Measurements from ENCODE around the gene LRRC56.

LRRC56 gene

GRCh38 chr11:535519-536454, 1.5 kb upstream of the LRRC56 start, which contains the start of gene HRAS:
Gene HRAS (minus strand): TSS chr11:535576.
- peak within 1 kb of the TSS; percentile 81 for H3K4me3 ChIP-seq (ENCODE audit: low read length)
- 1% methylated on average over 97 of the region's 97 CpGs for WGBS
- H3K27me3 ChIP-seq (ENCODE audit: insufficient read depth, low read length) = peaks cover 23% of the 10 kb centered on the region
- no peaks in the 10 kb centered on the region for H3K9me3 ChIP-seq (ENCODE audit: insufficient read depth, low read depth, low read length)
- peak within 1 kb of the TSS; percentile 58; the same call in 1 of the 2 replicates for H3K27ac ChIP-seq (ENCODE audit: low read depth, low read length)
- peak within 1 kb of the TSS; percentile 75 for H3K9ac ChIP-seq (ENCODE audit: low read depth, low read length)
- peaks cover 22% of the 10 kb centered on the region for H3K36me3 ChIP-seq (ENCODE audit: insufficient read depth, low read length)
- H3K4me1 ChIP-seq (ENCODE audit: insufficient read depth, low read length) = peaks cover 4% of the 10 kb centered on the region; the same call in 1 of the 2 replicates

DNA sequence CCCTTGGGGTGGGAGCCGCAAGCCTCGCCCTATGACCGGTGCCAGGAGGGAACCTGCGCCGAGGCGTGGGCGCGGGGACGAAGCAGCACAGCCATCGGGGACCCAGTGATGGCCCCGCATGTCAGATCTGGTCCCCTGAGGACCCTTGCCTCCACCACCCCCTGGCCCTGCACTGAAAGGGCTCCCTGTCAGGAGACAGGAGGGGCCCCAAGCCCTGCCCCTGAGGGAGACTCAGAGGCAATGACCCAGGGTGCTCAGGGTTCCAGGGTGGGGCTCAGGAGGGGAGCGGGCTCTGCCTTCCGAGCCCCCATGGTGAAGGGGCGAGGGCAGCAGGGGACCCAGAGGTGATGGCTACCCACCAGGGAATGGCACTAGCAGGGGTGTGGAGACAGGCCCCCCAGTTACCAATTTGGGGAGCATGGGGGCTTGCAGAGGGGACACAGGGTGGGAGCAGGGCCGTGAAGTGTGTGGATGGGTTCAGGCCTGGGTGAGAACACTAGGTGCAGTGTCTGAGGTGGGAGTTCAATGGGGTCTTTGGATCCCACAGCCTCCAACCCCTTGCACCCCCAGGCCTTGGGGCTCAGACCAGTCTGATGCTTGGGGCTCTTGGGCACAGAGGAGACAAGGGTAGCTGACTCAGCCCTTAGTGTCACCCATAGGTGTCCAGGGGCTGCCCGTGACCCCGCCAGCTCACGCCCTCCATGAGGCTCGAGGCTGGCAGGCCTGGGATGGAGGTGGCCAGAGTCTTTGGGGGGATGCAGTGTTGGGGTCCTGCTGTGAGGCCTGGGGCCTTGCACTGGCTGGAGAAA, 499 bp downstream of the LRRC56 start:
- H3K4me3 ChIP-seq (ENCODE audit: low read length) = peak overlapping the region; percentile 81
- no peak overlapping the region for H3K27ac ChIP-seq (ENCODE audit: low read depth, low read length)
- H3K9me3 ChIP-seq (ENCODE audit: insufficient read depth, low read depth, low read length) = no peaks in the 10 kb centered on the region
- peaks cover 4% of the 10 kb centered on the region; the same call in 1 of the 2 replicates for H3K4me1 ChIP-seq (ENCODE audit: insufficient read depth, low read length)
- 46% methylated on average over 19 of the region's 19 CpGs for WGBS
- H3K27me3 ChIP-seq (ENCODE audit: insufficient read depth, low read length) = peaks cover 23% of the 10 kb centered on the region
- H3K9ac ChIP-seq (ENCODE audit: low read depth, low read length) = no peak overlapping the region
- H3K36me3 ChIP-seq (ENCODE audit: insufficient read depth, low read length) = peaks cover 8% of the 10 kb centered on the region

- Histone ChIP-seq H3K27me3 (ENCODE audit: insufficient read depth, low read length) (peaks cover 23% of the 10 kb centered on the region), H3K27ac (ENCODE audit: low read depth, low read length) (no peak overlapping the region), H3K9me3 (ENCODE audit: insufficient read depth, low read depth, low read length) (no peaks in the 10 kb centered on the region), H3K36me3 (ENCODE audit: insufficient read depth, low read length) (peaks cover 3% of the 10 kb centered on the region), H3K4me3 (ENCODE audit: low read length) (no peak overlapping the region), H3K9ac (ENCODE audit: low read depth, low read length) (no peak overlapping the region), H3K4me1 (ENCODE audit: insufficient read depth, low read length) (peaks cover 4% of the 10 kb centered on the region; the same call in 1 of the 2 replicates)
- 93% methylated on average over 20 of the region's 20 CpGs for WGBS
These were observed 1.2 kb downstream of the LRRC56 start for GRCh38 chr11:538431-539051.

- Histone ChIP-seq H3K9me3 (ENCODE audit: insufficient read depth, low read depth, low read length) (no peaks in the 10 kb centered on the region), H3K4me3 (ENCODE audit: low read length) (no peak overlapping the region), H3K4me1 (ENCODE audit: insufficient read depth, low read length) (peaks cover 4% of the 10 kb centered on the region; the same call in 1 of the 2 replicates), H3K27ac (ENCODE audit: low read depth, low read length) (no peak overlapping the region), H3K36me3 (ENCODE audit: insufficient read depth, low read length) (no peaks in the 10 kb centered on the region), H3K27me3 (ENCODE audit: insufficient read depth, low read length) (peaks cover 23% of the 10 kb centered on the region), H3K9ac (ENCODE audit: low read depth, low read length) (no peak overlapping the region)
- 88% methylated on average over 8 of the region's 8 CpGs for WGBS
These were observed 2.7 kb downstream of the LRRC56 start for GRCh38 chr11:539971-540481.

GRCh38 chr11:540583-541432, 3.5 kb downstream of the LRRC56 start:
- Histone ChIP-seq H3K27me3 (ENCODE audit: insufficient read depth, low read length) (peaks cover 23% of the 10 kb centered on the region), H3K9ac (ENCODE audit: low read depth, low read length) (no peak overlapping the region), H3K9me3 (ENCODE audit: insufficient read depth, low read depth, low read length) (no peaks in the 10 kb centered on the region), H3K4me3 (ENCODE audit: low read length) (no peak overlapping the region), H3K4me1 (ENCODE audit: insufficient read depth, low read length) (peaks cover 4% of the 10 kb centered on the region; the same call in 1 of the 2 replicates), H3K27ac (ENCODE audit: low read depth, low read length) (no peak overlapping the region), H3K36me3 (ENCODE audit: insufficient read depth, low read length) (no peaks in the 10 kb centered on the region)
- WGBS = 82% methylated on average over 23 of the region's 23 CpGs

DNA sequence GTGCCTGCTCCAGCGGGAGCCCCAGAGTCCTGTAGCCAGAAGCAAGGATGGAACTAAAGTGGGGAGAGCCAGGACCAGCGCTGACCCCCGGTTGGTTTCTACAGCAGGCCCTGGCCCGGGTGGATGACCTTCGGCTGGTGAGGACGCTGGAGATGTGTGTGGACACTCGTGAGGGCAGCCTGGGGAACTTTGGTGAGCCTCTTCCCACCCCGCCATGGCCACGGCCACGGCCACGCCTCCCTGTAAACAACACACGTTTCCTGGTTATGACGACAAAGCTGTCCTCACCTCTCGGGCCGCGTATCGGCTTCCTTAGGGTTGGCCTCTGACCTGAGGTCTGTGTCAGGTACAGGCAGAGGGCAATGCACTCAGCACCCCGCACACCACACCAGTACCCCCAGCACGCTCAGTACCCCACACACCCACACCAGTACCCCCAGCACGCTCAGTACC, 4.1 kb downstream of the LRRC56 start:
- H3K27me3 ChIP-seq (ENCODE audit: insufficient read depth, low read length) = peaks cover 18% of the 10 kb centered on the region
- WGBS = 95% methylated on average over 17 of the region's 20 CpGs
- peaks cover 4% of the 10 kb centered on the region; the same call in 1 of the 2 replicates for H3K4me1 ChIP-seq (ENCODE audit: insufficient read depth, low read length)
- no peaks in the 10 kb centered on the region for H3K9me3 ChIP-seq (ENCODE audit: insufficient read depth, low read depth, low read length)
- no peak overlapping the region for H3K4me3 ChIP-seq (ENCODE audit: low read length)
- no peak overlapping the region for H3K9ac ChIP-seq (ENCODE audit: low read depth, low read length)
- H3K36me3 ChIP-seq (ENCODE audit: insufficient read depth, low read length) = no peaks in the 10 kb centered on the region
- H3K27ac ChIP-seq (ENCODE audit: low read depth, low read length) = no peak overlapping the region

GRCh38 chr11:544817-545166, 7.5 kb downstream of the LRRC56 start:
- WGBS = 82% methylated on average over 5 of the region's 5 CpGs
- H3K36me3 ChIP-seq (ENCODE audit: insufficient read depth, low read length) = no peaks in the 10 kb centered on the region

GRCh38 chr11:545171-545570, 7.8 kb downstream of the LRRC56 start:
- WGBS = 88% methylated on average over 11 of the region's 11 CpGs
- no peak overlapping the region for H3K27ac ChIP-seq (ENCODE audit: low read depth, low read length)
- H3K9ac ChIP-seq (ENCODE audit: low read depth, low read length) = no peak overlapping the region
- H3K27me3 ChIP-seq (ENCODE audit: insufficient read depth, low read length) = no peaks in the 10 kb centered on the region
- no peaks in the 10 kb centered on the region for H3K4me1 ChIP-seq (ENCODE audit: insufficient read depth, low read length)
- H3K4me3 ChIP-seq (ENCODE audit: low read length) = no peak overlapping the region
- no peaks in the 10 kb centered on the region for H3K36me3 ChIP-seq (ENCODE audit: insufficient read depth, low read length)
- no peaks in the 10 kb centered on the region for H3K9me3 ChIP-seq (ENCODE audit: insufficient read depth, low read depth, low read length)

More at GRCh38 chr11:544817-545166, 7.5 kb downstream of the LRRC56 start:
- no peak overlapping the region for H3K9ac ChIP-seq (ENCODE audit: low read depth, low read length)
- H3K4me3 ChIP-seq (ENCODE audit: low read length) = no peak overlapping the region
- no peaks in the 10 kb centered on the region for H3K4me1 ChIP-seq (ENCODE audit: insufficient read depth, low read length)
- H3K27me3 ChIP-seq (ENCODE audit: insufficient read depth, low read length) = no peaks in the 10 kb centered on the region
- H3K9me3 ChIP-seq (ENCODE audit: insufficient read depth, low read depth, low read length) = no peaks in the 10 kb centered on the region
- no peak overlapping the region for H3K27ac ChIP-seq (ENCODE audit: low read depth, low read length)

- Histone ChIP-seq H3K9me3 (ENCODE audit: insufficient read depth, low read depth, low read length) (no peaks in the 10 kb centered on the region), H3K9ac (ENCODE audit: low read depth, low read length) (no peak overlapping the region), H3K36me3 (ENCODE audit: insufficient read depth, low read length) (no peaks in the 10 kb centered on the region), H3K4me3 (ENCODE audit: low read length) (no peak overlapping the region), H3K27me3 (ENCODE audit: insufficient read depth, low read length) (peaks cover 2% of the 10 kb centered on the region; the same call in 1 of the 2 replicates), H3K27ac (ENCODE audit: low read depth, low read length) (no peak overlapping the region), H3K4me1 (ENCODE audit: insufficient read depth, low read length) (no peaks in the 10 kb centered on the region)
- 88% methylated on average over 32 of the region's 32 CpGs for WGBS
These were observed 11.6 kb downstream of the LRRC56 start for GRCh38 chr11:548700-549603.
